H9 (cell line): Measurements from ENCODE around the gene GPC6. TPM values are rescaled to one million over a fixed set of nuclear protein-coding genes. Genes with fewer than 3 reads are reported as not detected.

Source experiments
- DNase-seq: peaks from one replicate; pipeline ENCODE4 v3.0.0-alpha.2; 2017
- H2AFZ ChIP-seq: one replicate; pipeline ENCODE4 v1.6.1; 2013; ENCODE audit warnings: mild to moderate bottlenecking, low read length, control low read depth, moderate library complexity
- H2AK5ac ChIP-seq: 2 replicates; pipeline ENCODE4 v1.6.1; 2013; ENCODE audit warnings: low read length, control low read depth, mixed read lengths; ENCODE audit not compliant: insufficient read length
- H2BK120ac ChIP-seq: one replicate; pipeline ENCODE4 v1.6.1; 2013; ENCODE audit warnings: low read depth, mild to moderate bottlenecking, low read length, control low read depth, inconsistent platforms; ENCODE audit not compliant: poor library complexity, severe bottlenecking
- H2BK12ac ChIP-seq: 2 replicates; pipeline ENCODE4 v1.6.1; 2013; ENCODE audit warnings: low read length, control low read depth, mixed read lengths, low read depth; ENCODE audit not compliant: insufficient read length
- H2BK15ac ChIP-seq: 2 replicates; pipeline ENCODE4 v1.6.1; 2013; ENCODE audit warnings: low read depth, low read length, control low read depth
- H2BK20ac ChIP-seq: one replicate; pipeline ENCODE4 v1.6.1; 2013; ENCODE audit warnings: low read depth, mild to moderate bottlenecking, low read length, control low read depth, inconsistent platforms; ENCODE audit not compliant: poor library complexity, severe bottlenecking
- H2BK5ac ChIP-seq: 2 replicates; pipeline ENCODE4 v1.6.1; 2013; ENCODE audit warnings: low read length, control low read depth, mixed read lengths; ENCODE audit not compliant: insufficient read length
- H3K14ac ChIP-seq: 2 replicates; pipeline ENCODE4 v1.6.1; 2013; ENCODE audit warnings: low read length, control low read depth; ENCODE audit not compliant: insufficient read depth
- H3K18ac ChIP-seq: 2 replicates; pipeline ENCODE4 v1.6.1; 2013; ENCODE audit warnings: low read depth, mild to moderate bottlenecking, mixed read lengths, low read length, control low read depth; ENCODE audit not compliant: insufficient read length
- H3K23ac ChIP-seq: 2 replicates; pipeline ENCODE4 v1.6.1; 2013; ENCODE audit warnings: low read length, control low read depth, mixed read lengths, low read depth; ENCODE audit not compliant: insufficient read length
- H3K23me2 ChIP-seq: 2 replicates; pipeline ENCODE4 v1.6.1; 2013; ENCODE audit warnings: low read depth, mild to moderate bottlenecking, mixed read lengths, low read length, control low read depth; ENCODE audit not compliant: insufficient read length, poor library complexity, severe bottlenecking
- H3K27ac ChIP-seq: 2 replicates; pipeline ENCODE4 v1.5.1; 2013; ENCODE audit warnings: low read length, control low read depth, mixed read lengths, low read depth; ENCODE audit not compliant: insufficient read length
- H3K27me3 ChIP-seq: 2 replicates; pipeline ENCODE4 v1.6.1; 2013; ENCODE audit warnings: low read length, control low read depth, inconsistent platforms; ENCODE audit not compliant: insufficient read depth
- H3K4ac ChIP-seq: 2 replicates; pipeline ENCODE4 v1.6.1; 2013; ENCODE audit warnings: low read depth, mild to moderate bottlenecking, control low read depth, inconsistent platforms, low read length, moderate library complexity
- H3K4me1 ChIP-seq: 2 replicates; pipeline ENCODE4 v1.6.1; 2013; ENCODE audit warnings: low read length, control low read depth, inconsistent platforms; ENCODE audit not compliant: insufficient read depth
- H3K4me2 ChIP-seq: 2 replicates; pipeline ENCODE4 v1.6.1; 2013; ENCODE audit warnings: low read length, control low read depth, mixed read lengths; ENCODE audit not compliant: insufficient read length, insufficient read depth
- H3K56ac ChIP-seq: 2 replicates; pipeline ENCODE4 v1.6.1; 2013; ENCODE audit warnings: low read depth, mild to moderate bottlenecking, mixed read lengths, low read length, control low read depth; ENCODE audit not compliant: insufficient read length
- H3K79me1 ChIP-seq: 2 replicates; pipeline ENCODE4 v1.6.1; 2013; ENCODE audit warnings: low read depth, mild to moderate bottlenecking, moderate library complexity, low read length, control low read depth, inconsistent platforms; ENCODE audit not compliant: insufficient read depth, poor library complexity, severe bottlenecking
- H3K79me2 ChIP-seq: 2 replicates; pipeline ENCODE4 v1.6.1; 2013; ENCODE audit warnings: low read length, control low read depth, inconsistent platforms; ENCODE audit not compliant: insufficient read depth
- H3K9ac ChIP-seq: 2 replicates; pipeline ENCODE4 v1.6.1; 2013; ENCODE audit warnings: low read length, control low read depth, mixed read lengths; ENCODE audit not compliant: insufficient read length; ENCODE audit errors: extremely low read depth
- H3K9me3 ChIP-seq: one replicate; pipeline ENCODE4 v1.6.1; 2013; ENCODE audit warnings: low read depth, low read length, inconsistent platforms; ENCODE audit not compliant: control insufficient read depth
- H3T11ph ChIP-seq: one replicate; pipeline ENCODE4 v1.6.1; 2013; ENCODE audit warnings: mild to moderate bottlenecking, low read length, control low read depth, inconsistent platforms
- H4K20me1 ChIP-seq: one replicate; pipeline ENCODE4 v1.6.1; 2013; ENCODE audit not compliant: control insufficient read depth, insufficient read length, insufficient read depth
- H4K5ac ChIP-seq: 2 replicates; pipeline ENCODE4 v1.6.1; 2013; ENCODE audit warnings: low read depth, mild to moderate bottlenecking, mixed read lengths, low read length, control low read depth; ENCODE audit not compliant: insufficient read length
- H4K8ac ChIP-seq: replicated peaks from 2 replicates; pipeline ENCODE4 v1.6.1; 2013; ENCODE audit warnings: low read length, control low read depth, mixed read lengths, low read depth; ENCODE audit not compliant: insufficient read length
- H4K91ac ChIP-seq: 2 replicates; pipeline ENCODE4 v1.6.1; 2013; ENCODE audit warnings: low read depth, mild to moderate bottlenecking, moderate library complexity, mixed read lengths, low read length, control low read depth; ENCODE audit not compliant: insufficient read length
- H3K27ac Mint-ChIP-seq, 3 experiments: 2 replicates in 2 of 3; 3 replicates in 1 of 3; pipeline ENCODE4 v1.8.0; 2020 to 2021; ENCODE audit warnings: mixed read lengths in 3 of 3, mild to moderate bottlenecking in 1 of 3, moderate library complexity in 1 of 3
- H3K27me3 Mint-ChIP-seq: 2 replicates; pipeline ENCODE4 v1.8.0; 2021; ENCODE audit warnings: low read depth, mild to moderate bottlenecking, moderate library complexity, mixed read lengths
- H3K36me3 Mint-ChIP-seq, 3 experiments: 2 replicates in 2 of 3; 3 replicates in 1 of 3; pipeline ENCODE4 v1.8.0; 2020 to 2021; ENCODE audit warnings: low read depth in 3 of 3, mixed read lengths in 3 of 3; ENCODE audit not compliant: insufficient read depth in 1 of 3
- H3K4me1 Mint-ChIP-seq, 2 experiments: 2 replicates each; pipeline ENCODE4 v1.8.0; 2020; ENCODE audit warnings: mixed read lengths in 2 of 2
- H3K4me3 Mint-ChIP-seq, 2 experiments: 2 replicates in 1 of 2; 3 replicates in 1 of 2; pipeline ENCODE4 v1.8.0; 2020 to 2021; ENCODE audit warnings: mild to moderate bottlenecking in 2 of 2, mixed read lengths in 2 of 2, moderate library complexity in 1 of 2
- H3K9me3 Mint-ChIP-seq, 2 experiments: 2 replicates in 1 of 2; 3 replicates in 1 of 2; pipeline ENCODE4 v1.8.0; 2020; ENCODE audit warnings: mild to moderate bottlenecking in 2 of 2, mixed read lengths in 2 of 2, moderate library complexity in 1 of 2
- CTCF ChIP-seq: fragments of 200-600 bp; sonication (generic); conservative IDR thresholded peaks from 3 replicates; pipeline ENCODE4 v1.8.0; 2021; ENCODE audit warnings: antibody characterized with exemption, mild to moderate bottlenecking
- WGBS: extraction: QIAGEN DNeasy Blood & Tissue Kit; methylation state at CpG from one replicate; pipeline ENCODE4 v1.1.7; 2013; ENCODE audit warnings: missing lambda C conversion rate, low lambda C conversion rate, mixed read lengths; ENCODE audit not compliant: insufficient read length; ENCODE audit errors: extremely low coverage; 5-methylcytosine and 5-hydroxymethylcytosine counted together
- total RNA-seq: library from RNA; stranded (reverse); gene quantifications from 2 replicates; pipeline ENCODE4 v1.2.1, GENCODE V29; 2021

The GPC6 gene
- total RNA-seq, 1 experiment from 2014 or later, result 15.6 TPM

- no peak overlapping the region for H3K23ac ChIP-seq
- H3K27me3 ChIP-seq, result no peaks in the 10 kb centered on the region; the same call in 1 of the 2 replicates
- no CpG with 5 or more reads among the region's 9 CpGs for WGBS
- DNase-seq, result no peak
- no peak overlapping the region for H3K18ac ChIP-seq
- no peak overlapping the region for H3K4ac ChIP-seq
- no peak overlapping the region for H4K5ac ChIP-seq
- Mint-ChIP-seq H3K36me3 (no peaks in the 10 kb centered on the region), H3K27me3 (peaks cover 2% of the 10 kb centered on the region; the same call in 1 of the 2 replicates), H3K4me3 (no peak overlapping the region), H3K4me1 (peaks cover 20 to 29% of the 10 kb centered on the region in 2 experiments), H3K27ac (no peak overlapping the region; a peak in 1 of 7 replicates), H3K9me3 (no peaks in the 10 kb centered on the region)
- no peak overlapping the region for H2BK5ac ChIP-seq
- no peak overlapping the region for H2BK20ac ChIP-seq
- H3K79me1 ChIP-seq, result no peaks in the 10 kb centered on the region
- H2AK5ac ChIP-seq, result no peak overlapping the region
- no peak for TF ChIP-seq CTCF
- no peak overlapping the region for H2AFZ ChIP-seq
- no peak overlapping the region for H3T11ph ChIP-seq
- no peak overlapping the region for H4K8ac ChIP-seq
- H2BK15ac ChIP-seq, result no peak overlapping the region
- H4K20me1 ChIP-seq, result no peaks in the 10 kb centered on the region
- no peak overlapping the region for H3K4me2 ChIP-seq
- no peaks in the 10 kb centered on the region for H3K23me2 ChIP-seq
- no peak overlapping the region for H2BK12ac ChIP-seq
- H3K27ac ChIP-seq, result no peak overlapping the region
- no peak overlapping the region for H3K14ac ChIP-seq
- no peak overlapping the region for H4K91ac ChIP-seq
- no peaks in the 10 kb centered on the region for H3K79me2 ChIP-seq
- H3K9me3 ChIP-seq, result no peaks in the 10 kb centered on the region
- H3K4me1 ChIP-seq, result peaks cover 3% of the 10 kb centered on the region; the same call in 1 of the 2 replicates
- H2BK120ac ChIP-seq, result no peak overlapping the region
- H3K56ac ChIP-seq, result no peak overlapping the region
- H3K9ac ChIP-seq, result no peak overlapping the region
Measured at GRCh38 chr13:94168783-94169453, 942.3 kb downstream of the GPC6 start.
